Liver (tissue), 3 donors: ENCODE data around the gene ENTR1.

Source experiments
- CTCF ChIP-seq: fragments of 150-350 bp; IDR thresholded peaks from 2 replicates; pipeline ENCODE4 v1.5.1; 2017; ENCODE audit warnings: improper control_type of control experiment, low read depth, low read length; ENCODE audit not compliant: missing input control
- GABPA ChIP-seq, 2 donors: IDR thresholded peaks in 1 of 2; conservative IDR thresholded peaks in 1 of 2; 2 replicates each; pipeline ENCODE4 v1.6.1; 2016; ENCODE audit warnings: antibody characterized with exemption in 2 of 2, mild to moderate bottlenecking in 1 of 2, moderate library complexity in 1 of 2
- RAD21 ChIP-seq, 2 donors: IDR thresholded peaks; 2 replicates each; pipeline ENCODE4 v1.6.1; 2016; ENCODE audit warnings: antibody characterized with exemption in 2 of 2, mild to moderate bottlenecking in 2 of 2
- donor health status: healthy.
- donor health status: healthy.

GRCh38 chr9:136429075-136429628 lies 18.7 kb upstream of the ENTR1 start:
- TF ChIP-seq CTCF (no peak), RAD21 (IDR thresholded peaks at IDR 0.05) (no peak), GABPA (IDR thresholded peaks at IDR 0.05 in 1 of 2, conservative IDR thresholded peaks at IDR 0.05 in 1 of 2) (no peak)
